ENCODE results near the gene LIPF.
"Not testable (repeated sequence)": the region's sequence is repeated elsewhere in the genome, so short reads cannot be mapped to it uniquely, and the experiment has no call there.

LIPF gene

DNA sequence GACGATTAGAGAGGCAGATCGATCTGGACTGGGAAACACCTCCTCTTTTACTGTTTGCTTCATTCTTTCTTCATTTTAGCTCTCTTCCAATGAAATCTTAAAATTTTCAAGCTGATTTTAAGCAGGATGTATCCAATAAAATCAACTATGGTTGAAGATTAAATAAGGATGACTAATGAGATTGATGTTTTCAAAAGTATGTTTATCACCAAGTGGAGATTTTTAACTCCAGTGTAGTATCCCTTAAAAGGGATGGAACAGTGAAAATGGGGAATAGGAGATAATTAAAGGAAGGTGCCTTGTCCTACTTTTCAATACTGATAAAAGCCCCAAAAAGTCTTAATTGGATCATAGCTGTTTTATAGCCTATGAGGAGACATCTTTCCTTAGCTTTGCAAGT lies 11.6 kb upstream of the LIPF start:
- no peaks in the 10 kb centered on the region for H3K36me3 ChIP-seq
- no peaks in the 10 kb centered on the region for H3K9me3 ChIP-seq (ENCODE audit: severe bottlenecking)
- no peaks in the 10 kb centered on the region for H3K27me3 ChIP-seq (ENCODE audit: insufficient read depth, low read depth, severe bottlenecking)
- TF ChIP-seq, protein P1, sequence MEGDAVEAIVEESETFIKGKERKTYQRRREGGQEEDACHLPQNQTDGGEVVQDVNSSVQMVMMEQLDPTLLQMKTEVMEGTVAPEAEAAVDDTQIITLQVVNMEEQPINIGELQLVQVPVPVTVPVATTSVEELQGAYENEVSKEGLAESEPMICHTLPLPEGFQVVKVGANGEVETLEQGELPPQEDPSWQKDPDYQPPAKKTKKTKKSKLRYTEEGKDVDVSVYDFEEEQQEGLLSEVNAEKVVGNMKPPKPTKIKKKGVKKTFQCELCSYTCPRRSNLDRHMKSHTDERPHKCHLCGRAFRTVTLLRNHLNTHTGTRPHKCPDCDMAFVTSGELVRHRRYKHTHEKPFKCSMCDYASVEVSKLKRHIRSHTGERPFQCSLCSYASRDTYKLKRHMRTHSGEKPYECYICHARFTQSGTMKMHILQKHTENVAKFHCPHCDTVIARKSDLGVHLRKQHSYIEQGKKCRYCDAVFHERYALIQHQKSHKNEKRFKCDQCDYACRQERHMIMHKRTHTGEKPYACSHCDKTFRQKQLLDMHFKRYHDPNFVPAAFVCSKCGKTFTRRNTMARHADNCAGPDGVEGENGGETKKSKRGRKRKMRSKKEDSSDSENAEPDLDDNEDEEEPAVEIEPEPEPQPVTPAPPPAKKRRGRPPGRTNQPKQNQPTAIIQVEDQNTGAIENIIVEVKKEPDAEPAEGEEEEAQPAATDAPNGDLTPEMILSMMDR (IDR thresholded peaks at IDR 0.05; ENCODE audit: low read depth, low read length) = no peak
- H3K4me3 ChIP-seq (ENCODE audit: low read depth, low read length) = no peak overlapping the region
- DNase-seq = no peak
- H3K27ac ChIP-seq = no peak overlapping the region

DNA sequence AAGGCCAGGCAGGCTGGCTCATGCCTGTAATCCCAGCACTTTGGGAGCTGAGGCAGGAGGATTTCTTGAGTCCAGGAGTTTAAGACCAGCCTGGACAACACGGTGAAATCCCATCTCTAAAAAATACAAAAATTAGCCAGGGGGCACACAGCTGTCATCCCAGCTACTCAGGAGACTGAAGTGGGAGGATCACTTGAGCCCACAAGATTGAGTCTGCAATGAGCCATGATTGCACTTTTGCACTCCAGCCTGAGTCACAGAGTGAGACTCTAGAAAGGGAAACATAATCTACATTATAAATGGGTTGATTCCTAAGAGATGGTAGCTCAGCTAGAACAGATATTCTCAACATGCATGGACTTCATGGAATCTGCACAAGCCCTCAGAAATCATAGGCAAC lies 6.3 kb upstream of the LIPF start:
- TF ChIP-seq, protein P1 (IDR thresholded peaks at IDR 0.05; ENCODE audit: low read depth, low read length) = no peak
- no peak for DNase-seq
- H3K9me3 ChIP-seq (ENCODE audit: severe bottlenecking) = no peaks in the 10 kb centered on the region
- H3K36me3 ChIP-seq = no peaks in the 10 kb centered on the region
- no peaks in the 10 kb centered on the region for H3K27me3 ChIP-seq (ENCODE audit: insufficient read depth, low read depth, severe bottlenecking)
- H3K4me3 ChIP-seq (ENCODE audit: low read depth, low read length) = no peak overlapping the region
- H3K27ac ChIP-seq = no peak overlapping the region

- H3K27me3 ChIP-seq (ENCODE audit: insufficient read depth, low read depth, severe bottlenecking) = no peaks in the 10 kb centered on the region
- no peaks in the 10 kb centered on the region for H3K9me3 ChIP-seq (ENCODE audit: severe bottlenecking)
- TF ChIP-seq, protein P1 (IDR thresholded peaks at IDR 0.05; ENCODE audit: low read depth, low read length) = no peak
- no peak for DNase-seq
- H3K4me3 ChIP-seq (ENCODE audit: low read depth, low read length) = no peak overlapping the region
- no peak overlapping the region for H3K27ac ChIP-seq
- H3K36me3 ChIP-seq = no peaks in the 10 kb centered on the region
Measured at GRCh38 chr10:88659725-88660597, 4.3 kb upstream of the LIPF start.

GRCh38 chr10:88660598-88660884 lies 3.7 kb upstream of the LIPF start:
- no peak for DNase-seq
- Histone ChIP-seq H3K36me3 (no peaks in the 10 kb centered on the region), H3K9me3 (ENCODE audit: severe bottlenecking) (no peaks in the 10 kb centered on the region), H3K27ac (no peak overlapping the region), H3K4me3 (ENCODE audit: low read depth, low read length) (no peak overlapping the region), H3K27me3 (ENCODE audit: insufficient read depth, low read depth, severe bottlenecking) (no peaks in the 10 kb centered on the region)
- TF ChIP-seq, protein P1 (IDR thresholded peaks at IDR 0.05; ENCODE audit: low read depth, low read length) = no peak

- Histone ChIP-seq H3K9me3 (ENCODE audit: severe bottlenecking) (no peaks in the 10 kb centered on the region), H3K27me3 (ENCODE audit: insufficient read depth, low read depth, severe bottlenecking) (no peaks in the 10 kb centered on the region), H3K36me3 (no peaks in the 10 kb centered on the region), H3K4me3 (ENCODE audit: low read depth, low read length) (no peak overlapping the region), H3K27ac (no peak overlapping the region)
- TF ChIP-seq, protein P1 (IDR thresholded peaks at IDR 0.05; ENCODE audit: low read depth, low read length) = no peak
- no peak for DNase-seq
Measured at GRCh38 chr10:88661018-88661417, 3.2 kb upstream of the LIPF start.

- Histone ChIP-seq H3K36me3 (no peaks in the 10 kb centered on the region), H3K4me3 (ENCODE audit: low read depth, low read length) (no peak overlapping the region), H3K9me3 (ENCODE audit: severe bottlenecking) (no peaks in the 10 kb centered on the region), H3K27ac (no peak overlapping the region), H3K27me3 (ENCODE audit: insufficient read depth, low read depth, severe bottlenecking) (no peaks in the 10 kb centered on the region)
- no peak for DNase-seq
- TF ChIP-seq, protein P1 (IDR thresholded peaks at IDR 0.05; ENCODE audit: low read depth, low read length) = no peak
Measured at GRCh38 chr10:88661577-88661976, 2.7 kb upstream of the LIPF start.

GRCh38 chr10:88663153-88663552 lies 1.1 kb upstream of the LIPF start:
- H3K4me3 ChIP-seq (ENCODE audit: low read depth, low read length); H3K27me3 ChIP-seq (ENCODE audit: insufficient read depth, low read depth, severe bottlenecking); H3K36me3 ChIP-seq; H3K9me3 ChIP-seq (ENCODE audit: severe bottlenecking); DNase-seq; H3K27ac ChIP-seq: not testable (repeated sequence)
